ENCODE data around the gene FSHR. TPM values are rescaled to one million over a fixed set of nuclear protein-coding genes. Genes with fewer than 3 reads are reported as not detected.

The FSHR gene
- total RNA-seq, 1 donor, result not detected

- no peak for DNase-seq (ENCODE audit: low read depth)
- TF ChIP-seq CTCF (IDR thresholded peaks at IDR 0.05; ENCODE audit: insufficient read depth, low read length), result no peak
- H3K4me3 ChIP-seq (ENCODE audit: low read depth, low read length), result no peak overlapping the region
These were observed 24.3 kb upstream of the FSHR start for GRCh38 chr2:49178656-49179055.

- no peak for TF ChIP-seq CTCF (IDR thresholded peaks at IDR 0.05; ENCODE audit: insufficient read depth, low read length)
- H3K4me3 ChIP-seq (ENCODE audit: low read depth, low read length), result no peak overlapping the region
- DNase-seq (ENCODE audit: low read depth), result no peak
These were observed 22.9 kb upstream of the FSHR start for GRCh38 chr2:49177194-49177593.

GRCh38 chr2:49175831-49176230 lies 21.5 kb upstream of the FSHR start:
- H3K4me3 ChIP-seq (ENCODE audit: low read depth, low read length), result no peak overlapping the region
- DNase-seq (ENCODE audit: low read depth), result no peak
- TF ChIP-seq CTCF (IDR thresholded peaks at IDR 0.05; ENCODE audit: insufficient read depth, low read length), result no peak

- TF ChIP-seq CTCF (IDR thresholded peaks at IDR 0.05; ENCODE audit: insufficient read depth, low read length), result no peak
- DNase-seq (ENCODE audit: low read depth), result no peak
These were observed 20.4 kb upstream of the FSHR start for GRCh38 chr2:49174750-49175149.

GRCh38 chr2:49167131-49167530 lies 12.8 kb upstream of the FSHR start:
- no peak for TF ChIP-seq CTCF (IDR thresholded peaks at IDR 0.05; ENCODE audit: insufficient read depth, low read length)
- H3K4me3 ChIP-seq (ENCODE audit: low read depth, low read length), result no peak overlapping the region
- no peak for DNase-seq (ENCODE audit: low read depth)

More at GRCh38 chr2:49174750-49175149, 20.4 kb upstream of the FSHR start:
- no peak overlapping the region for H3K4me3 ChIP-seq (ENCODE audit: low read depth, low read length)

- no peak for TF ChIP-seq CTCF (IDR thresholded peaks at IDR 0.05; ENCODE audit: insufficient read depth, low read length)
- DNase-seq (ENCODE audit: low read depth), result no peak
- no peak overlapping the region for H3K4me3 ChIP-seq (ENCODE audit: low read depth, low read length)
These were observed 11.3 kb upstream of the FSHR start for GRCh38 chr2:49165662-49166061.

GRCh38 chr2:49164729-49165128 lies 10.4 kb upstream of the FSHR start:
- no peak for DNase-seq (ENCODE audit: low read depth)
- H3K4me3 ChIP-seq (ENCODE audit: low read depth, low read length), result no peak overlapping the region
- TF ChIP-seq CTCF (IDR thresholded peaks at IDR 0.05; ENCODE audit: insufficient read depth, low read length), result no peak

Measured in fibroblast of the aortic adventitia (primary cell).